ENCODE results near the gene TNNT1.
A peak's percentile ranks its signal among the peaks of the same experiment; 100 is the strongest.
"Not testable (repeated sequence)": the region's sequence is repeated elsewhere in the genome, so short reads cannot be mapped to it uniquely, and the experiment has no call there.

Gene TNNT1

DNA sequence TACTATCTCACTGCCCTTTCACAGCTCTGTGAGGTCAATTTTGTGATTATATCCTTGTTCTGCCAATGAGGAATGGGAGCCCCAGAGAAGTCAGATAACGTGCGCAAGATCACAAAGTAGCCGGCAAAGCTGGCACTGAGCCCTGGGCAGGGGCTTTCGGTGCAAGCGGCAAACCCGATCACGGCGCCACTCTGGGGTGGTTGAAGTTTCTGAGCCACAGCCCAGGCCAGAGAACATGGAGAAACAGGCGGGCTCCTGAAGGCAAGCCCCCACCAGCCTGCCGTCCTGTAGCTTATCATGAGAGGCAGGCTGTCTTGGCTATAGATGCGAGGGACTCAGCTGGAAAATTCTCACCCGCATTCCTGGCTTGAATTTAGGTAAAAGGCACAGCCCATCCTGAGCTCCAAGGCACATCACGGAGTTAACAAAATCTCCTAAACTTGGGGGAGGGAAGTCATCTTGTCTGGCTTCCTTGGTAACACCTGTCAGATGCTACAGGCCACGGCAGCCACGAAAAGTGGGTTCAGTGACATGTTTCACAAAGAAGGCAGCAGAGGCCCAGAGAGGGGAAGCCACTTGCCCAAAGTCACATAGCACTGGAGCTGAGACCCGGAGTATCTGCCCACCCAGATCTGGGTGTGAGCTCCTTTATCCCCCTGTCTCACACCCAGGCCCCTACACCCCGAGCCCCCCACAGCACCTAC, 12.5 kb downstream of the TNNT1 start:
- no peak for DNase-seq

DNA sequence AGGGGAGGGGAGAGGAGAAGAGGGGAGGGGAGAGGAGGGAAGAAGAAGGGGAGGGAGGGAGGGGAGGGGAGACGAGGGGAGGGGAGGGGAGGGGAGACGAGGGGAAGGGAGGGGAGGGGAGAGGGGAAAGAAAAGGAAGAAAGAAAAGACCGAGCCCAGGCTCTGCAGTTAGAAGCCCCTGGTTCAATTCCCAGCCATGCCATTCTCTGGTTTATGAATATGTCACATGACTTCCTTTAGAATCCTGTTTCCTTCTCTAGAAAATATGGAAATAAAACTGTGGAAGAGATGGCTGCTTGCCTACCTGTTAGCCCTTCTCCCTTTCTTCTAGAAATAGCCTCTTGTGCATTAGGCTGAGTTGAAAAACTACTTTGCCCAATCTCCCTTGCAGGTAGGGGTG, 14.3 kb downstream of the TNNT1 start:
- DNase-seq, result no peak

DNA sequence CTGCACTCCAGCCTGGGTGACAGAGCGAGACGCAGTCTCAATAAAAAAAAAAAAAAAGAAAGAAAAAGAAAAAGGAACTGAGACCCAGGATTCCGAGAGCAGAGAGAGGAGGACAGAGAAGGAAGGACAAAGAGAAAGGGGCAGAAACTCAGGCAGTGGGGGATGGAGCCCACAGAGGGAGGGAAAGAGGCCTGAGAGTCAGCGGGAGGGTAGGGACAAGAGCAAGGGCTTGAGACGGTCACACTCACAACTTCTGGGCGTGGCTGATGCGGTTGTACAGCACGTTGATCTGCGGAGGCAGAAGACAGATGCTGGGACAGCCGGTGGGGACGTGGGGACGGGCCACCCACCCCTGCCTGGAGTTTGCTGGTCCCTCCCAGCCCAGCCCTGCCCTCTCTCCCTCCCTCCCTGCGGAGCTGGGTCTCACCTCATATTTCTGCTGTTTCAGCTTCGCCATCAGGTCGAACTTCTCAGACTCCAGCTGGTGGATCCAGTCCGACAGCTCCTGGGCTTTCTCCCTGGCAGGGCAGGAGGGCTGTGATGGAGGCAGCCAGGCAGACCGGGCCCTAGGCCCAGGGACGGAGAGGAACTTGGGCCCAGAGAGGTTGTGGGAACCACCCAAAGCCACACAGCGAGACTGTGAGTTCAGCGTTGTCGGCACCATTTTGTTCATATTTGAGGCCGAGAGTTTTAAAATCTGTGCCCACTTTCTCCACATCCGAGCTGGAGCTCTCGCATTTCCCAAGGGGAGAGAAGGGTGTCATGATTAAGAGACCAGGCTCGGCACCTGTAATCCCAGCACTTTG, 15.2 kb downstream of the TNNT1 start:
- no peak for DNase-seq

DNA sequence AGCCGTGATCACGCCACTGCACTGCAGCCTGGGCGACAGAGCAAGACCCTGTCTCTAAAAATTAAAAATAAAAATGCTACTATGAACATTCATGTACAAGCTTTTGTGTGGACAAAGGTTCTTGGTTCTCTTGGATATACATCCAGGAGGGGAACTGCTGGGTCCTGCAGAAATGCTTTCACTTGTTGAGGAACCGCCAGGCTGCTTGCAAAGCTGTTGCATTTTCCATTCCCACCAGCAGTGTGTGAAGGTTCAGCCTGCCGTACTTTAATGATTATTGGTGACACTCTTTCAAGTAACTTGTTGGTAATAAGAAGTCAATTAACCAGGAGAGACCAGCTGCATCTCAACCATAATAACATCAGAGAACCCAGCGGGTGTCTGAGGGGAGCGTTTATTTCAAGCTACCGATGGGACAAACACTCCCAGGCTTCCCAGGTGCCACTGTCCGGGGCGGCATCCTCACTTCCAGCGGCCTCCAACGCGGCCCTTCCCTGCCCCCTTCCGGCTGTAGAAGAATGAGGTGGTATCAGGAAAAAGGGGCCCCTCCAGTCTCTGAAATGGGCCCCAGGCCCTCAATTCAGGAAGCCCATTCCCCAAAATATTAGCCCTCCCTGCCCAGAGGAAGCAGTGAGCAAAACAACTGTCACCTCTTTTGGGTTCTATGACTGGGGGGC, 16.4 kb downstream of the TNNT1 start:
- DNase-seq, result no peak

DNA sequence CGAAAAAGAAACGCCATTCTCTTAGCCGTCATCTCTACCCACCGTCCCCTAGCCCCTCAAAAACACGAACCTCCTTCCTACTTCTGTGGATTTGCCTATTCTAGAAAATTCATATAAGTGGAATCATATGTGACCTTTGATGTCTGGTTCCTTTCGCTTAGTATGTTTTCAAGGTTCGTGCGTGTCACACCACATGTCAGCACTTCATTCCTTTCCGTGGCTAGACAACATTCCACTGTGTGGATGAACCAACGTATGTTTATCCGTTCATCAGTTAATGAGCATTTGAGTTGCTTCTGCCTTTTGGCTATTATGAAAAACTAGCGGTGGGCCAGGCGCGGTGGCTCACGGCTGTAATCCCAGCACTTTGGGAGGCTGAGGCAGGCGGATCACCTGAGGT, 17.6 kb downstream of the TNNT1 start:
- no peak for DNase-seq

DNA sequence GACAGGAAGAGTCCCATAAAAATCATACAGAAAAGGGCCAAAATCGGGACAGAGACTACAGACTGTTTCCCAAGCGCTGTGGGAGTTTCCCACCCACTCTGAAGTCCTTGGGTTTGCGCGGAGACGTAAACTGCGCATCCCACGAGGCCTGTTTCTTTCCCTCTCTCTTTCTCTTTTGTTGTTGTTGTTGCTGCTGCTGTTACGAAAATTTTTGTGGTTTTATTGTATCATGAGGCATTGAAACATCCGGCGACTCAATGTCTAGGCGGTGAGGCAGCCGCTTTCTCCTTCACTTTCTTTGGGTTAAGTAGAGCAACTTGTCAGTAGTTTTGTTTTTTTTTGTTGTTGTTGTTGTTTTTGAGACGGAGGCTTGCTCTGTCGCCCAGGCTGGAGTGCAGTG, 30.0 kb downstream of the TNNT1 start:
- DNase-seq, result no peak

DNA sequence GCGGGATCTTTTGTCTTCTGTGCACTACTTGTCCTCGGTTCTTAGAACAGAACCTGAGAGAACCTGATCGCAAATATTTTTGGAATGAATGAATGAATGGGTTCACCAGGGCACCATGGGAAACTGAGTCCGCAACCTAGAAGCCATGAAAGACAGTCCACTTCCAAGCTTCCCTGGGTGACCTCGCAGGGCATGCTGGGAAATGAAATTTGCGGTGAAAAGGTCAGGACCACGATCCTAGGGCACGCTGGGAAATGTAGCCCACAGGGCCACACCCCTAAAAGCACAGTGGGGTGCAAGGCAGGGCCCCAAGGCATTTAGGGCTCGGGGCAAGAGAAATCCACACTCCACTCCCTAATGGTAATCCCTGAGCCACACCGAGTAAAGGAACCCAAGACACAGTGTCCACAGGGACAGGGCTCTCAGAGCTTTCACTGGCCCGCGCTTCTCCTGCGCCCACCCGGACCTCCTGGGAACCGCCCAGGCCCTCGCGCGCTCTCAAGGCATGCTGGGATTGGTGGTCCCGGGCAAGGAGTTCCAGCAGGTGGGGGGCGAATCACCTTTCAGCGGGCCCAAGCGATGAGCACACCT, 30.5 kb downstream of the TNNT1 start:
- DNase-seq, result no peak

DNA sequence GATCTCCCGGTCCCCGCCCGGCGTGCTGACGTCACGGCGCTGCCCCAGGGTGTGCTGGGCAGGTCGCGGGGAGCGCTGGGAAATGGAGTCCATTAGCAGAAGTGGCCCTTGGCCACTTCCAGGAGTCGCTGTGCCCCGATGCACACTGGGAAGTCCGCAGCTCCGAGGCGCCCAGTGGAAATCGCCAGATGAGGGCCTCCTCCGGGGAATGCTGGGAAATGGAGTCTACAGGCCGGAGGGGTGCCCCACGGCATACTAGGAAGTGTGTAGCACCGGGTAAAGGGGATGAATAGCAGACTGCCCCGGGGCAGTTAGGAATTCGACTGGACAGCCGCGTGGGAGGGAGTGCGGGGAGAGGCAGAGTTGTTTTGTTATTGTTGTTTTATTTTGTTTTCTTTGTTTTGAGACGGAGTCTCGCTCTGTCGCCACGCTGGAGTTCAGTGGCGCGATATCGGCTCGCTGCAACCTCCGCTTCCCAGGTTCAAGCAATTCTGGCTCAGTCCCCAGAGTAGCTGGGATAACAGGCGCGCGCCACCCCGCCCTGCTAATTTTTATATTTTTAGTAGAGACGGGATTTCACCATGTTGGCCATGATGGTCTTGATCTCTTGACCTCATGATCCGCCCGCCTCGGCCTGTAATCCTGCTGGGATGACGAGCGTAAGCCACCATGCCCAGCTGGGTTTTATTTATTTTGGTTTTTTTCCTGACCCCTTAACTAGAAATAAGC, 31.2 kb downstream of the TNNT1 start:
- DNase-seq, result peak; percentile 96 to 98

DNA sequence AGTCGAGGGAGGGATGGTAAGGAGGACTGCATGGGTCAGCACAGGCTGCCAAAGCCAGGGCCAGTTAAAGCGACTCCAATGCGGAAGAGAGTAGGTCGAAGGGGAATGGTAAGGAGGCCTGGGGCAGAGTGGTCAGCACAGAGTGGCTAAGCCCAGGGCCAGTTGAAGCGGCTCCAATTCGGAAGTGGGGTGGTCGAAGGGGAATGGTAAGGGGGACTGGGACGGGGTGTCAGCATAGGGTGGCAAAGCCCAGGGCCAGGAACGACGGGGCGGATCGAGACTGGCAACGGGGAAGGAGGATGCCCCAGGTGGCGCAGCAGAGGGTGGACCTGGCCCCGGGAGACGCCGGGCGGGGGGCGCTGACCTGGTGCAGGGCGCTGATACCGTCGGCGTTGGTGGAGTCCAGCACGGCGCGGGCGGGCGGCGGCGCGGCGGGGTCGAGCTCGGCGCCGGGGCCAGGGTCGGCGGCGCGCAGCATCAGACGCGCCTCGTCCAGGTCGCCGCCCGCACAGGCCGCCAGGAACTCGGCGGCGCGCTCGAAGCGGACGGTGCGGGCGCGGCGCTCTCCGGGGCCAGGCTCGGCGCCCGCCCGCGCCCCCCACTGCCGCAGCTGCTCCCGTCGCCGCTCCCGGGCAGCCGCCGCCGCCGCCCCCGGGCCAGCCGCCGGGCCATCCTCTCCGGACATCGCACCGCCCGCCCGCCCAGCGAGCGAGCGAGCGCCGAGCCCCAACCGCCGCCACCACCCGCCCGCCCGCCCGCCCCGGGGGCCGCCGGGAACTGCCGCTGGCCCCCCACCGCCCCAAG, 31.9 kb downstream of the TNNT1 start, which contains the start of gene PPP1R12C:
TSS of gene PPP1R12C (minus strand) at position 779 of the 804 bp plus-strand sequence. CDS start at position 685, 94 bp downstream.
- DNase-seq, result no peak

DNA sequence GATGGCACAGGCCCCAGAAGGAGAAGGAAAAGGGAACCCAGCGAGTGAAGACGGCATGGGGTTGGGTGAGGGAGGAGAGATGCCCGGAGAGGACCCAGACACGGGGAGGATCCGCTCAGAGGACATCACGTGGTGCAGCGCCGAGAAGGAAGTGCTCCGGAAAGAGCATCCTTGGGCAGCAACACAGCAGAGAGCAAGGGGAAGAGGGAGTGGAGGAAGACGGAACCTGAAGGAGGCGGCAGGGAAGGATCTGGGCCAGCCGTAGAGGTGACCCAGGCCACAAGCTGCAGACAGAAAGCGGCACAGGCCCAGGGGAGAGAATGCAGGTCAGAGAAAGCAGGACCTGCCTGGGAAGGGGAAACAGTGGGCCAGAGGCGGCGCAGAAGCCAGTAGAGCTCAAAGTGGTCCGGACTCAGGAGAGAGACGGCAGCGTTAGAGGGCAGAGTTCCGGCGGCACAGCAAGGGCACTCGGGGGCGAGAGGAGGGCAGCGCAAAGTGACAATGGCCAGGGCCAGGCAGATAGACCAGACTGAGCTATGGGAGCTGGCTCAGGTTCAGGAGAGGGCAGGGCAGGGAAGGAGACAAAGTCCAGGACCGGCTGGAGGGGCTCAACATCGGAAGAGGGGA, 32.7 kb downstream of the TNNT1 start:
- DNase-seq, result peak; percentile 84 to 89

DNA sequence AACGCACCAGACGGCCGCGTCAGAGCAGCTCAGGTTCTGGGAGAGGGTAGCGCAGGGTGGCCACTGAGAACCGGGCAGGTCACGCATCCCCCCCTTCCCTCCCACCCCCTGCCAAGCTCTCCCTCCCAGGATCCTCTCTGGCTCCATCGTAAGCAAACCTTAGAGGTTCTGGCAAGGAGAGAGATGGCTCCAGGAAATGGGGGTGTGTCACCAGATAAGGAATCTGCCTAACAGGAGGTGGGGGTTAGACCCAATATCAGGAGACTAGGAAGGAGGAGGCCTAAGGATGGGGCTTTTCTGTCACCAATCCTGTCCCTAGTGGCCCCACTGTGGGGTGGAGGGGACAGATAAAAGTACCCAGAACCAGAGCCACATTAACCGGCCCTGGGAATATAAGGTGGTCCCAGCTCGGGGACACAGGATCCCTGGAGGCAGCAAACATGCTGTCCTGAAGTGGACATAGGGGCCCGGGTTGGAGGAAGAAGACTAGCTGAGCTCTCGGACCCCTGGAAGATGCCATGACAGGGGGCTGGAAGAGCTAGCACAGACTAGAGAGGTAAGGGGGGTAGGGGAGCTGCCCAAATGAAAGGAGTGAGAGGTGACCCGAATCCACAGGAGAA, 33.5 kb downstream of the TNNT1 start:
- no peak for DNase-seq

DNA sequence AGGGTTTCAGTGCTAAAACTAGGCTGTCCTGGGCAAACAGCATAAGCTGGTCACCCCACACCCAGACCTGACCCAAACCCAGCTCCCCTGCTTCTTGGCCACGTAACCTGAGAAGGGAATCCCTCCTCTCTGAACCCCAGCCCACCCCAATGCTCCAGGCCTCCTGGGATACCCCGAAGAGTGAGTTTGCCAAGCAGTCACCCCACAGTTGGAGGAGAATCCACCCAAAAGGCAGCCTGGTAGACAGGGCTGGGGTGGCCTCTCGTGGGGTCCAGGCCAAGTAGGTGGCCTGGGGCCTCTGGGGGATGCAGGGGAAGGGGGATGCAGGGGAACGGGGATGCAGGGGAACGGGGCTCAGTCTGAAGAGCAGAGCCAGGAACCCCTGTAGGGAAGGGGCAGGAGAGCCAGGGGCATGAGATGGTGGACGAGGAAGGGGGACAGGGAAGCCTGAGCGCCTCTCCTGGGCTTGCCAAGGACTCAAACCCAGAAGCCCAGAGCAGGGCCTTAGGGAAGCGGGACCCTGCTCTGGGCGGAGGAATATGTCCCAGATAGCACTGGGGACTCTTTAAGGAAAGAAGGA, 34.4 kb downstream of the TNNT1 start:
- DNase-seq, result no peak

DNA sequence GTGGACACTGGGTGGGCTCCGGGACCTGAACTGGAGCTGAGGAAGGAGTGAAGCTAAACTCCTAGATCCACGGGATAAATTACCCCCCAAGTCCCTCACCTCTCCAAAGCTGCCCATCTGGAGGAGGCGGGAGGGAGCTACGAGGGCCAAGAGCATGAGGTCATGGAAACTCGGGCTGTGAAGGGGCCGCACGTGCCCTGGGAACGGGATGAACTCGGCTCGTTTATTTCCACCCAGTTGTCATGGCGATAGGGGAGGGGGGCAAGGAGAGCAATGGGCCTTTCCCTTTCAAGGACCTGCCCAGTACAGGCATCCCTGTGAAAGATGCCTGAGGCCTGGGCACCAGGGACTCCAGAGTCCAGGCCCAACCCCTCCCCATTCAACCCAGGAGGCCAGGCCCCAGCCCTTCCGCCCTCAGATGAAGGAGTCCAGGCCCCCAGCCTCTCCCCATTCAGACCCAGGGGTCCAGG, 35.4 kb downstream of the TNNT1 start:
- DNase-seq, result no peak

DNA sequence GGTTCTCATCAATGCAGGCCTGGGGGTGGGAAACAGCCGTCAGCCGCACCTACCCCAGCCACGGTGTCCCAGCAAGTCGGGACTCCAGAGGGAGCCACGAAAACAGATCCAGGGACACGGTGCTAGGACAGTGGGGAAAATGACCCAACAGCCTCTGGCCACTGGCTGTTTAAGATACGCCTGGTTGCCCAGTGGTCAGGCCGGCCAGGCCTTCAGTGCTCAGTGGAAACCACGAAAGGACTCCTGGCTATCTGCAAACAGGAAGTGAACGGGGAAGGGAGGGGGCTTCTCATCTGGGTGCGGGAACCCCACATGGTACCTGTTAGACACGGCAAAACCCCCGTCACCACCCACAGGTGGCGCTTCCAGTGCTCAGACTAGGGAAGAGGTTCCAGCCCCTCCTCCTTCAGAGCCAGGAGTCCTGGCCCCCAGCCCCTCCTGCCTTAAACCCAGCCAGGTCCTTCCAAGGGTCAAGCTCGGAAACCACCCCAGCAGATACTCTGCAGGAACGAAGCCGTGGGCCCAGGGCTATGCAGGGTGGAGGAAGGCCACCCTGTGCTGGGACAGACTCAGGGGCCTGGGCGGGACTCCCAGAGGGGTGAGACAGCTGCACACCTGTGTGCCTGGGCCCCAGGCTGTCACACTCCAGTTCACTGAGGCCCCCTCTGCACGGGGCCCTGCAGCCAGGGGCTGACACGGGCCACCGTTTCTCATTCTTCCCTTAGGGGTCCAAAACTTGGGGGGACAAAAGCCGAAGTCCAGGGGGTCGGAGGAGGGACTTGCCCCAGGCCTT, 36.0 kb downstream of the TNNT1 start:
- no peak for DNase-seq

DNA sequence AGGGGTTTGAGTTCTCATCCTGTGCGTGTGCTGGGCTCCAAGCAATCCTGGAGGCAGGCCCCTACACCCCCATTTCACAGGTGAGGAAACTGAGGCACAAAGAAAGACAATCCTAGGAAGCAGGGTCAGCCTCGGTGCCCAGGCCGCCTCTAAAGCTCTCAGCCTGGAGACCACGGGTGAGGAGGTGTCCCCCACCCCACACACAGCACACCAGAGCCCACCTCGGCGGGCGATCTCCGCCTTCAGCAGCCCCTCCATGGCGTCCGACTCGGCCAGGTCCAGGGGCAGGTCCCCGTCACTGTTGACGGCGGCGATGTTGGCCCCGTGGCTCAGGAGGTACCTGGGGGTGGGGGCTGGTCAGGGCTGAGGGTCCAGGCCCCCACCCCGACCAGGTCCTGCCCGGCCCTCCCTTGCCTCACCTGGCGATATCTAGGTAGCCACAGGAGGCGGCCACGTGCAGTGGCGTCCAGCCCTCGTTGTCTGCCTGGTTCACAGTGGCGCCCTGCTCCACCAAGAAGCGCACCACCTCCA, 36.7 kb downstream of the TNNT1 start:
- no peak for DNase-seq

DNA sequence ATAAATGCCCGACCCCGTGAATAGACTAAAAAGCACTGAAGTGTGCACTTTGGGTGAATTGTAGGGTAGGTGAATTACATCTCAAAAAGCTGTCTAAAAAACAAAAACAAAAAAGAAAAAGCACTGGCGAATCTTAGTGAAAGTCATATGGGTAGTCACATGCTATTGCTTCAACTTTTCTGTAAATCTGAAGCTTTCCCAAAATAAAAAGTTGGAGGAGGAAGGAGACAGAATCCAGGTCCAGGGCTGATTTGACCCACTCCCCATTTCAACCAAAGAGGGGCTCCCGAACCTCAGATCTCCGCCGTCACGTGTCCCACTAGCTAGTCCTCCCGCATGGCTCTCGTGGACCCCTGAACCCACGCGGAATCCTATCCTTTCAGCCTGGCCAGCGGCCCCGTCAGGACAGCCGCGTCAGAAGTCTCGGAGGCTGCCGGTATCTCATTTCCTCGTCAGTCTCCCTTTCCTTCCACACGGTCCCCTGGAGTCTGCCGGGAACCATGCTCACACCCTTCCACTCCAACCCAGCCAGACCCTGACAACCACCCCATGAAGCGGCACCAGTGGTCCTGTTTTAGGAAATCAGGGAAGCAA, 37.7 kb downstream of the TNNT1 start:
- DNase-seq, result no peak

DNA sequence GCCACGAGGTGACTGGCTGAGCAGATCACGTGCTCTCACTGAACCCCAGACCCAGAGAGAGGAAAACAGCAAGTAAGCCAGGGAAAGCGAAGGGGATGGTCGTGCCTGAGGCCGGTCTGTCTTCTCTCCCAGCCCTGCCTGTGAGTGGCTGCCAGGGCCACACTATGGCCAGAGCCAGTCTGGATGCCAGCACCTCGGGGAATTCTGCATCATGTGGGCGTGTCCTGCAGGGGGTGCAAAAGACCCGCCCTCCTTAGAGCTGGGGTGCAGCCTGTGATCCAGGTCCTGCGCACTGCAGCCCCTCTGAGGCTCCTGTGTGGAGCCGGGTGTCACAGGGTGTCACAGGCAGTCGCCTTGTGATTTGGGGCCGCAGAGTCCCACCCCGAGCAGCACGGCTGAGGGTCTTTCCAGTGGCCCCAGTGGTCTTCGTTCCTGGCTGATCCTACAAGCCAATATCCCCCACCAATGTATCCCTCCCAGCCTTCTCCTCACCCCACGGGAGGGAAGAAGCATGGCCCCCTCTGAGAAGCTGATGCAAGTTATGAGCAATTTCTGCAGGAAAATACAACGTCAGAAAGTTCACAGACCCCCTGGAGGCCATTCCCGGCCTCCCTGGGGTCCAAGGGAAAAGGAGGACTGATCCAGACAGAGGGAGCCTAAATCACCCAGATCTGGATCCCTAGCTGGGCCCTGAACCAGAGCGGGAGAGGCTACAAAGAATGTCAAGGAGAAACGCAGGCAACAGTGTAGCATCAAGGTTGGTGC, 39.3 kb downstream of the TNNT1 start:
- no peak for DNase-seq

DNA sequence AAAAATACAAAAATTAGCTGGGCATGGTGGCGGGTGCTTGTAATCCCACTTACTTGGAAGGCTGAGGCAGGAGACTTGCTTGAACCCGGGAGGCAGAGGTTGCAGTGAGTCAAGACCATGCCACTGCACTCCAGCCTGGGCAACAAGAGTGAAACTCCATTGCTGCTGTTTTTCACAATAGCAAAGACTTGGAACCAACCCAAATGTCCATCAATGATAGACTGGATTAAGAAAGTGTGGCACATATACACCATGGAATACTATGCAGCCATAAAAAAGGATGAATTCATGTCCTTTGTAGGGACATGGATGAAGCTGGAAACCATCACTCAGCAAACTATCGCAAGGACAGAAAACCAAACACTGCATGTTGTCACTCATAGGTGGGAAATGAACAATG, 41.8 kb downstream of the TNNT1 start:
- not testable (repeated sequence) for DNase-seq
